K562 (cell line): Measurements from ENCODE around the gene FBXL13. TPM values are rescaled to one million over a fixed set of nuclear protein-coding genes. Genes with fewer than 3 reads are reported as not detected.

Source experiments
- ATAC-seq: fragments of 200-7000 bp; cut with Tn5 transposase; 3 replicates; pipeline ENCODE4 v1.9.1; 2020; ENCODE audit warnings: moderate library complexity
- BruUV-seq: library from RNA; stranded (reverse); fragments of 400-500 nt; replicated peaks from 2 replicates; lab custom pipeline; 2021; lab: Mats Ljungman, UMichigan
- CTCF ChIA-PET: fragments of 300-600 bp; formaldehyde crosslinking; extraction: SDS; loops from one replicate; lab custom pipeline; 2021; ENCODE audit warnings: low intra/inter-chr PET ratio; lab: Yijun Ruan, JAX
- POLR2A ChIA-PET: fragments of 300-600, 350-650 bp; sonication (Branson Sonifier 250); formaldehyde crosslinking; extraction: SDS; loops from one replicate; lab custom pipeline; 2021; ENCODE audit warnings: antibody characterized with exemption, inconsistent platforms; lab: Yijun Ruan, JAX
- DNase-seq, 4 experiments: peaks; one replicate each; pipeline versions ENCODE4 v3.0.0 to v3.0.0-alpha.2; 2011 to 2018; ENCODE audit warnings: low spot score in 3 of 4, mixed read lengths in 3 of 4; ENCODE audit errors: extremely low read depth in 1 of 4
- FAIRE-seq: peaks from 2 replicates; lab custom pipeline; 2011; peaks lifted over from hg19 to GRCh38; lab: Jason Lieb, UNC
- H2AFZ ChIP-seq: 2 replicates; pipeline ENCODE4 v1.6.0; 2011; ENCODE audit warnings: low read depth, low read length, control low read depth, inconsistent platforms
- H3K27ac ChIP-seq: fragments of 200-600 bp; 3 replicates; pipeline ENCODE4 v1.8.0; 2011; ENCODE audit warnings: low read depth, mild to moderate bottlenecking, control low read depth, inconsistent platforms, low read length, moderate library complexity, mixed read lengths; ENCODE audit errors: extremely low read depth
- H3K27me3 ChIP-seq, 2 experiments: fragments of 300-600 bp in 1 of 2; 2 replicates in 1 of 2; 3 replicates in 1 of 2; pipeline versions ENCODE4 v1.6.0 to v1.8.0; 2011; ENCODE audit warnings: inconsistent platforms in 2 of 2, low read length in 2 of 2, mild to moderate bottlenecking in 1 of 2, mixed read lengths in 1 of 2, moderate library complexity in 1 of 2; ENCODE audit not compliant: control insufficient read depth in 2 of 2, insufficient read depth in 2 of 2
- H3K36me3 ChIP-seq: fragments of 300-600 bp; 3 replicates; pipeline ENCODE4 v1.8.0; 2011; ENCODE audit warnings: mild to moderate bottlenecking, low read length, inconsistent platforms; ENCODE audit not compliant: control insufficient read depth, insufficient read depth
- H3K4me1 ChIP-seq, 2 experiments: fragments of 200-600 bp in 1 of 2; replicated peaks in 1 of 2; 2 replicates in 1 of 2; 3 replicates in 1 of 2; pipeline versions ENCODE4 v1.5.1 to v1.8.0; 2011; ENCODE audit warnings: inconsistent platforms in 2 of 2, low read length in 2 of 2, mild to moderate bottlenecking in 1 of 2, mixed read lengths in 1 of 2, moderate library complexity in 1 of 2; ENCODE audit not compliant: control insufficient read depth in 2 of 2, insufficient read depth in 2 of 2
- H3K4me2 ChIP-seq: 2 replicates; pipeline ENCODE4 v1.6.1; 2011; ENCODE audit warnings: low read length, control low read depth, inconsistent platforms, mixed read lengths; ENCODE audit not compliant: insufficient read depth
- H3K4me3 ChIP-seq: fragments of 200-600 bp; sonication (generic), shearing (Covaris generic); 2 replicates; pipeline ENCODE4 v1.5.1; 2016; ENCODE audit warnings: control low read depth, inconsistent platforms
- H3K79me2 ChIP-seq: fragments of 200-600 bp; 3 replicates; pipeline ENCODE4 v1.8.0; 2011; ENCODE audit warnings: low read length, inconsistent platforms; ENCODE audit not compliant: control insufficient read depth, insufficient read depth
- H3K9ac ChIP-seq, 2 experiments: 2 replicates each; pipeline versions ENCODE4 v1.6.0 to v1.6.1; 2011; ENCODE audit warnings: low read depth in 2 of 2, low read length in 2 of 2, control low read depth in 1 of 2, inconsistent platforms in 1 of 2, mild to moderate bottlenecking in 1 of 2, mixed read lengths in 1 of 2; ENCODE audit not compliant: insufficient read depth in 1 of 2
- H3K9me1 ChIP-seq: one replicate; pipeline ENCODE4 v1.6.0; 2011; ENCODE audit warnings: inconsistent platforms, mild to moderate bottlenecking, low read length, moderate library complexity; ENCODE audit not compliant: control insufficient read depth, insufficient read depth
- H3K9me3 ChIP-seq: replicated peaks from 2 replicates; pipeline ENCODE4 v1.5.1; 2011; ENCODE audit warnings: low read depth, low read length, inconsistent platforms; ENCODE audit not compliant: control insufficient read depth, insufficient read depth
- H4K20me1 ChIP-seq: replicated peaks from 2 replicates; pipeline ENCODE4 v1.6.1; 2011; ENCODE audit warnings: low read length, inconsistent platforms, mixed read lengths; ENCODE audit not compliant: control insufficient read depth, insufficient read depth
- AFF1 ChIP-seq, 2 experiments: fragments of 450-650 bp; IDR thresholded peaks; 2 replicates each; pipeline ENCODE4 v1.6.1; 2018; ENCODE audit warnings: mild to moderate bottlenecking in 2 of 2, low read depth in 1 of 2; ENCODE audit not compliant: partially characterized antibody in 2 of 2
- MEF2D ChIP-seq: conservative IDR thresholded peaks from 2 replicates; pipeline ENCODE4 v1.6.1; 2016; ENCODE audit warnings: low read depth, missing genetic modification characterization, missing compliant biosample characterization
- PHF21A ChIP-seq: fragments of 450-650 bp; IDR thresholded peaks from 2 replicates; pipeline ENCODE4 v1.6.1; 2017; ENCODE audit warnings: low read depth, borderline replicate concordance
- POLR3A ChIP-seq: IDR thresholded peaks from 2 replicates; pipeline ENCODE4 v1.6.1; 2011; ENCODE audit warnings: borderline replicate concordance, mild to moderate bottlenecking, moderate library complexity; ENCODE audit not compliant: insufficient read length, insufficient read depth; ENCODE audit errors: extremely low read depth
- RBM22 ChIP-seq: fragments of 200-400 bp; formaldehyde crosslinking; IDR thresholded peaks from 2 replicates; pipeline ENCODE4 v1.6.1; 2018; ENCODE audit warnings: low read length, low read depth; ENCODE audit not compliant: poor library complexity, severe bottlenecking
- ZNF436 ChIP-seq: fragments of 250-450, 450-650 bp; sonication (Bioruptor Pico); formaldehyde crosslinking; IDR thresholded peaks from 2 replicates; pipeline ENCODE4 v1.7.0; 2020; ENCODE audit warnings: mild to moderate bottlenecking
- ZNF75A ChIP-seq: fragments of 450-650 bp; formaldehyde crosslinking; IDR thresholded peaks from 2 replicates; pipeline ENCODE4 v1.4.0; 2020; ENCODE audit warnings: mild to moderate bottlenecking
- WGBS: fragments of 100-300 bp; shearing (Covaris generic); methylation state at CpG from one replicate; pipeline ENCODE4 v1.1.6; 2016; ENCODE audit warnings: low coverage, mixed read lengths; ENCODE audit not compliant: insufficient coverage; ENCODE audit errors: missing lambda C conversion rate; 5-methylcytosine and 5-hydroxymethylcytosine counted together
- in situ Hi-C: fragments of 300-500 bp; cut with MboI; formaldehyde crosslinking; loops from 4 replicates; pipeline ENCODE4 v1.15.0; 2018; ENCODE audit warnings: inconsistent platforms, mixed read lengths
- intact Hi-C: fragments of 100-400 bp; cut with micrococcal nuclease; formaldehyde crosslinking; loops from 2 replicates; pipeline ENCODE4 v1.14.2; 2022
- polyA plus RNA-seq, 8 experiments: library from polyadenylated mRNA; depleted of rRNA in 4 of 8; stranded (reverse) in 5 of 8; unstranded in 3 of 8; fragments of >200 nt; fragmentation: Nextera tagmentation in 2 of 8; fragmentation: Illumina TruSeq in 1 of 8; extraction: Ambion mirVana in 2 of 8; extraction: Trizol in 1 of 8; gene quantifications; 2 replicates each; pipeline versions ENCODE4 v1.2.1 to v1.2.3, GENCODE V29; 2011 to 2014; ENCODE audit warnings: inconsistent platforms in 1 of 8, missing spikeins in 1 of 8
- total RNA-seq, 7 experiments: library from RNA; depleted of rRNA in 6 of 7; stranded (reverse); fragments of >200 nt in 6 of 7; fragmentation: Illumina TruSeq in 2 of 7; extraction: Trizol in 2 of 7; gene quantifications; 2 replicates each; pipeline versions ENCODE4 v1.2.1 to v1.2.3, GENCODE V29; 2011 to 2021; ENCODE audit warnings: low replicate concordance in 1 of 7

The FBXL13 gene
- total and polyA plus RNA-seq, 9 of the 15 experiments (the other 6 are each of a cell fraction or from before 2014, with no cell fraction given): 16.3 to 55.0 (median 25.4) TPM

- POLR2A ChIA-PET: interaction anchor here (1.0 to 1.7 kb wide), 4 partner anchors 10 to 260 kb away, joined by 3 to 5 read pairs (median 4); no protein-coding TSS in a partner anchor
- in situ Hi-C loops: no loop called here
- H3K79me2 ChIP-seq: no peaks in the 10 kb centered on the region
- peaks cover 72% of the 10 kb centered on the region for H3K36me3 ChIP-seq
- ATAC-seq: no peak
- no peak for FAIRE-seq
- no peaks in the 10 kb centered on the region for H3K4me1 ChIP-seq
- H3K4me3 ChIP-seq: no peak overlapping the region
- DNase-seq: no peak
- H3K9me1 ChIP-seq: no peaks in the 10 kb centered on the region
- H2AFZ ChIP-seq: no peak overlapping the region
- H3K9me3 ChIP-seq: no peaks in the 10 kb centered on the region
- intact Hi-C loops: no loop called here
- BruUV-seq: no TSS peak
- H3K9ac ChIP-seq: no peak overlapping the region
- peak; percentile 25 for TF ChIP-seq RBM22
- no peak for TF ChIP-seq POLR3A
- TF ChIP-seq, all 486 proteins: peak for 1
- H3K27me3 ChIP-seq: no peaks in the 10 kb centered on the region
- CTCF ChIA-PET: no interaction called here
- no peaks in the 10 kb centered on the region for H4K20me1 ChIP-seq
- H3K4me2 ChIP-seq: no peak overlapping the region
- H3K27ac ChIP-seq: no peak overlapping the region
Measured at GRCh38 chr7:102810916-102811315, 263.7 kb downstream of the FBXL13 start.

- ATAC-seq (no peak), DNase-seq (no peak), FAIRE-seq (no peak)
- H3K4me2 ChIP-seq: no peak overlapping the region
- TF ChIP-seq MEF2D: no peak
- TF ChIP-seq AFF1 (IDR thresholded peaks at IDR 0.05; ENCODE audit: low read depth in 1 of 2, partially characterized antibody in 2 of 2): no peak
- TF ChIP-seq ZNF75A (CRISPR knock-in tag): no peak
- TF ChIP-seq ZNF436: no peak
- TF ChIP-seq PHF21A: no peak
- no peaks in the 10 kb centered on the region for H3K4me1 ChIP-seq
- H3K9me3 ChIP-seq: no peaks in the 10 kb centered on the region; the same call in 1 of the 2 replicates
- H3K9me1 ChIP-seq: no peaks in the 10 kb centered on the region
- no peak overlapping the region for H3K27ac ChIP-seq
- no peaks in the 10 kb centered on the region for H4K20me1 ChIP-seq
- POLR2A ChIA-PET: interaction anchor here (0.7 kb wide), 1 partner anchor 15 kb away, joined by 3 read pairs; no protein-coding TSS in a partner anchor
- H3K27me3 ChIP-seq: no peaks in the 10 kb centered on the region
- intact Hi-C loops: no loop called here
- in situ Hi-C loops: no loop called here
- BruUV-seq: no TSS peak
- WGBS: 82% methylated on average over 7 of the region's 7 CpGs
- no peaks in the 10 kb centered on the region for H3K79me2 ChIP-seq
- no peak overlapping the region for H3K4me3 ChIP-seq
- H3K36me3 ChIP-seq: peaks cover 39% of the 10 kb centered on the region; the same call in 2 of the 3 replicates
- H2AFZ ChIP-seq: no peak overlapping the region
- no peak overlapping the region for H3K9ac ChIP-seq
- CTCF ChIA-PET: no interaction called here
Measured at GRCh38 chr7:102806613-102807012, 268.0 kb downstream of the FBXL13 start.
